ENCODE measurements around the gene HIPK2.

HIPK2 gene

DNA sequence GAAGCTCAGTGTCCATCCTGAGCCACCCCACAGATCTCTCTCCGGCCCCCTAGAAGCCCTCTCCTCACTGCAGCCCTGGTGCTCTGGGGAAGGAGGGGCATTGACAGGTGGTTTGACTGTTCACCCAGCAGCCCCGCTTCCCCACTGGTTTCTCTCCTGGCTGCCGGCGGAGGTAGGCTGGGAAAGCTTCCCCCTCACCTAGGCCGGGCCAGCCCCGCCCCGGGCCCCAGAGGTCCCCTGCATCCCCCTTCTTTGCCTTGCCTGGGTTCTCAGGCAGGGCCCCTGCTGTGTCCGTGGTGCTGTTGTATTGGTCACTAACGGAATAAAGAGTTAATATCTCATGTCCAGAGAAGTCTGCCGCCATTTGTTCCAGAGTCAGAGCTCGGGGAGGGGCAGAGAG lies 233.2 kb downstream of the HIPK2 start:
- H3K79me2 ChIP-seq (ENCODE audit: insufficient read depth, low read length), result no peaks in the 10 kb centered on the region
- H3K4me3 ChIP-seq (ENCODE audit: low read length, poor library complexity, severe bottlenecking), result no peak overlapping the region
- no peak overlapping the region for H2AFZ ChIP-seq (ENCODE audit: low read length)
- H3K36me3 ChIP-seq (ENCODE audit: insufficient read depth, low read length), result no peaks in the 10 kb centered on the region
- H3K27me3 ChIP-seq (ENCODE audit: insufficient read depth, low read length, poor library complexity, severe bottlenecking), result no peaks in the 10 kb centered on the region
- no peaks in the 10 kb centered on the region for H3K9me3 ChIP-seq (ENCODE audit: insufficient read depth, low read depth, low read length)
- no peaks in the 10 kb centered on the region for H4K20me1 ChIP-seq (ENCODE audit: insufficient read depth, low read length, poor library complexity, severe bottlenecking)
- TF ChIP-seq, protein P1, sequence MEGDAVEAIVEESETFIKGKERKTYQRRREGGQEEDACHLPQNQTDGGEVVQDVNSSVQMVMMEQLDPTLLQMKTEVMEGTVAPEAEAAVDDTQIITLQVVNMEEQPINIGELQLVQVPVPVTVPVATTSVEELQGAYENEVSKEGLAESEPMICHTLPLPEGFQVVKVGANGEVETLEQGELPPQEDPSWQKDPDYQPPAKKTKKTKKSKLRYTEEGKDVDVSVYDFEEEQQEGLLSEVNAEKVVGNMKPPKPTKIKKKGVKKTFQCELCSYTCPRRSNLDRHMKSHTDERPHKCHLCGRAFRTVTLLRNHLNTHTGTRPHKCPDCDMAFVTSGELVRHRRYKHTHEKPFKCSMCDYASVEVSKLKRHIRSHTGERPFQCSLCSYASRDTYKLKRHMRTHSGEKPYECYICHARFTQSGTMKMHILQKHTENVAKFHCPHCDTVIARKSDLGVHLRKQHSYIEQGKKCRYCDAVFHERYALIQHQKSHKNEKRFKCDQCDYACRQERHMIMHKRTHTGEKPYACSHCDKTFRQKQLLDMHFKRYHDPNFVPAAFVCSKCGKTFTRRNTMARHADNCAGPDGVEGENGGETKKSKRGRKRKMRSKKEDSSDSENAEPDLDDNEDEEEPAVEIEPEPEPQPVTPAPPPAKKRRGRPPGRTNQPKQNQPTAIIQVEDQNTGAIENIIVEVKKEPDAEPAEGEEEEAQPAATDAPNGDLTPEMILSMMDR (conservative IDR thresholded peaks at IDR 0.05; ENCODE audit: low read length), result no peak
- TF ChIP-seq EZH2phosphoT487 (IDR thresholded peaks at IDR 0.05; ENCODE audit: borderline replicate concordance), result no peak
- no peaks in the 10 kb centered on the region for H3K4me1 ChIP-seq (ENCODE audit: insufficient read depth, low read length, poor library complexity, severe bottlenecking)
- H3K9ac ChIP-seq (ENCODE audit: low read depth, low read length, poor library complexity, severe bottlenecking), result no peak overlapping the region
- H3K9me2 ChIP-seq (replicated peaks; ENCODE audit: low read depth, low read length), result no peaks in the 10 kb centered on the region
- H3K4me2 ChIP-seq (ENCODE audit: low read depth, low read length, poor library complexity, severe bottlenecking), result no peak overlapping the region
- H3F3A ChIP-seq (ENCODE audit: low read depth), result no peaks in the 10 kb centered on the region

DNA sequence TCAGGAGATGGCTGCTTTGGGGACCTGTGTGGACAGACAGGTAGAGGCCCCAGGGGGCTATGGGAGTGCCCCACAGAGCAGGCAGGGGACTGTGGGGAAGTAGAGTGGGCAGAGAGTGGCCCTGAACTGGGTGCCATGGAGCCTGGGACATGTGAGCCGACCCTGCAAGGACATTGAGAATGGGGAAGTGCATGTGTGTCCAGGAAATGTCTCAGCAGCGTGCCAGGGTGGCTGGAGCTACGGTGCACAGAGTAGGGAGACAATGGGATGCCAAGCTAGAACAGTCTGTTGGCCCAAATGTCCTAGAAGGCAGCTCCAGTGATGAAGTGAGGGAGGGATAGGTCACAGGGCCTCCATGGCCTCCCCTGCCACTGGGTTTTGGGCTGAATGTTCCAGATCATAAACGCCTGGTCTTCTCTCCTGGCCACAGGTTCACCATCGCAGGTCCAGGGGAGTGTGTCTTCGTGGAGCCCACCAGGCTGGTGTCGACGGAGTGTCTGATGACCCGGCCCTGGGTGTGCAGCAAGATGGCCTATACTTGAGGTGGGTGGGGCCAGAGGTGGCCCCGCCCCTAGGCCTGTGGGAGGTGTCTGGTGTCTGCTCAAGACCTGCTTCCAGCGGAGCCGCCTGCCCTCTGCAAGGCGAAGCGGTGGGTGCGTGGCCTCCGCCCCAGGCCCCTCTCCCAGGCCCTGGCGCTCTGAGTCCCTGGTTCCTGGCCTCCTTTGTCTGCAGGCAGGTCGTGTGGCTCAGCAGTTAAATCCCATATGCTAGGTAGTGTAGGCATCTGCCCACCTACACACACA lies 233.8 kb downstream of the HIPK2 start:
- Histone ChIP-seq H3K9ac (ENCODE audit: low read depth, low read length, poor library complexity, severe bottlenecking) (no peak overlapping the region), H3K9me2 (replicated peaks; ENCODE audit: low read depth, low read length) (no peaks in the 10 kb centered on the region), H4K20me1 (ENCODE audit: insufficient read depth, low read length, poor library complexity, severe bottlenecking) (no peaks in the 10 kb centered on the region), H3K4me2 (ENCODE audit: low read depth, low read length, poor library complexity, severe bottlenecking) (no peak overlapping the region), H3K27me3 (ENCODE audit: insufficient read depth, low read length, poor library complexity, severe bottlenecking) (no peaks in the 10 kb centered on the region), H3K36me3 (ENCODE audit: insufficient read depth, low read length) (no peaks in the 10 kb centered on the region), H2AFZ (ENCODE audit: low read length) (no peak overlapping the region), H3K4me1 (ENCODE audit: insufficient read depth, low read length, poor library complexity, severe bottlenecking) (no peaks in the 10 kb centered on the region), H3K4me3 (ENCODE audit: low read length, poor library complexity, severe bottlenecking) (no peak overlapping the region), H3K9me3 (ENCODE audit: insufficient read depth, low read depth, low read length) (no peaks in the 10 kb centered on the region), H3F3A (ENCODE audit: low read depth) (no peaks in the 10 kb centered on the region), H3K79me2 (ENCODE audit: insufficient read depth, low read length) (no peaks in the 10 kb centered on the region)
- no peak for TF ChIP-seq EZH2phosphoT487 (IDR thresholded peaks at IDR 0.05; ENCODE audit: borderline replicate concordance)
- TF ChIP-seq, protein P1 (conservative IDR thresholded peaks at IDR 0.05; ENCODE audit: low read length), result no peak

DNA sequence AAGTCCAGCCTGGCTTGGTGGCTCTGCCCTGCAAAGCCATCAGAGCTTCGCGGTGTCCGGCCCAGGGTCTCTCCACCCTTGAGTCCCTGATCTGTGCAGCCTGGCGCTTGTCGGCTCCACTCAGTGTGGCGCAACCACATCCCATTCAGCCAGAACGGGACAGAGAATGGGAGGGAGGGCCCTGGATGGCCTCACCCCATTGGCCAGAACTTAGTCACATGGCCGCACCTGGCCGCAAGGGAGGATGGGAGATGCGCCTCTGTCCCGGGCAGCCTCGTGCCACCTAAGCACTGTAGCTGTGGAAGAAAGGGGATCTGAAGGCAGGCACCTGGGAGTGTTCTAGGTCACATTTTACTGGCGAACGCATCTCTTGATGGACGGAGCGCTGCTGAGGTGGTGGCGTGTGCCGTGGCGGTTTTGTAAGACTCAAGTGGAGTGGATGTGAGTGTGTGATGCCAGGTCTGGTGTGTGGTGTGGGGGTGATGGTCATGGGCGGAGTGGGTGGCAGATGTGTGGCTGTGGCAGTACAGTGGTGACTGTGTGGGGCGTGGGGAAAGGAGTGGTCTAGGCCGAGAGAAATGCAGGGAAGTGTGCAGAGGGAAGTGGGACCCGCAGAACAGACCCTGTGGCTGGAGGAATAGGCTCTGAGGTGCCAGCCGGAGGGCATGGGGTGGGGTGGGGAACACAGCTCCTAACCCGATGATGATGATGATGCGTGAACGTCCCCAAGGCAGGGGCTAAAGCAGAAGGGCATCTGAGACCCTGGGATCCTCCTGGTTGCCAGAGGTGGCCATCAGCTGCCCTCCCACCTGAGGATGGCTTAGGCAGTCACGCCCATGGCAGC lies 235.3 kb downstream of the HIPK2 start:
- Histone ChIP-seq H3K9me3 (ENCODE audit: insufficient read depth, low read depth, low read length) (no peaks in the 10 kb centered on the region), H3K9me2 (replicated peaks; ENCODE audit: low read depth, low read length) (no peaks in the 10 kb centered on the region), H3F3A (ENCODE audit: low read depth) (no peaks in the 10 kb centered on the region), H3K9ac (ENCODE audit: low read depth, low read length, poor library complexity, severe bottlenecking) (no peak overlapping the region), H3K36me3 (ENCODE audit: insufficient read depth, low read length) (no peaks in the 10 kb centered on the region), H2AFZ (ENCODE audit: low read length) (no peak overlapping the region), H3K79me2 (ENCODE audit: insufficient read depth, low read length) (no peaks in the 10 kb centered on the region), H3K27me3 (ENCODE audit: insufficient read depth, low read length, poor library complexity, severe bottlenecking) (no peaks in the 10 kb centered on the region), H4K20me1 (ENCODE audit: insufficient read depth, low read length, poor library complexity, severe bottlenecking) (no peaks in the 10 kb centered on the region), H3K4me2 (ENCODE audit: low read depth, low read length, poor library complexity, severe bottlenecking) (no peak overlapping the region), H3K4me3 (ENCODE audit: low read length, poor library complexity, severe bottlenecking) (no peak overlapping the region), H3K4me1 (ENCODE audit: insufficient read depth, low read length, poor library complexity, severe bottlenecking) (no peaks in the 10 kb centered on the region)
- TF ChIP-seq, protein P1 (conservative IDR thresholded peaks at IDR 0.05; ENCODE audit: low read length), result no peak
- no peak for TF ChIP-seq EZH2phosphoT487 (IDR thresholded peaks at IDR 0.05; ENCODE audit: borderline replicate concordance)
